Retinal pigment epithelial cell (primary cell): Measurements from ENCODE around the gene CFAP97D2.

Experiments used
- DNase-seq: peaks from one replicate; pipeline ENCODE4 v3.0.0-alpha.2; 2010; ENCODE audit warnings: low read depth
- H3K4me3 ChIP-seq: 2 replicates; pipeline ENCODE4 v1.5.1; 2011; ENCODE audit warnings: mild to moderate bottlenecking, low read length, control low read depth, moderate library complexity
- CTCF ChIP-seq: conservative IDR thresholded peaks from 2 replicates; pipeline ENCODE4 v1.5.1; 2011; ENCODE audit warnings: low read depth, low read length, control low read depth, inconsistent platforms

CFAP97D2 gene

GRCh38 chr13:114226699-114227323 lies 47.8 kb downstream of the CFAP97D2 start:
- peak; percentile 91 for TF ChIP-seq CTCF
- no peak overlapping the region for H3K4me3 ChIP-seq

GRCh38 chr13:114227528-114227927 lies 48.5 kb downstream of the CFAP97D2 start:
- no peak overlapping the region for H3K4me3 ChIP-seq
- no peak for DNase-seq
- TF ChIP-seq CTCF: no peak

More at GRCh38 chr13:114226699-114227323, 47.8 kb downstream of the CFAP97D2 start:
- no peak for DNase-seq

- no peak overlapping the region for H3K4me3 ChIP-seq
- TF ChIP-seq CTCF: no peak
- DNase-seq: no peak
These were observed 49.1 kb downstream of the CFAP97D2 start for GRCh38 chr13:114228176-114228575.

GRCh38 chr13:114229506-114229905 lies 50.4 kb downstream of the CFAP97D2 start:
- no peak for DNase-seq
- TF ChIP-seq CTCF: no peak
- H3K4me3 ChIP-seq: no peak overlapping the region

GRCh38 chr13:114230117-114230516 lies 51.1 kb downstream of the CFAP97D2 start:
- TF ChIP-seq CTCF: no peak

GRCh38 chr13:114230575-114230974 lies 51.5 kb downstream of the CFAP97D2 start:
- TF ChIP-seq CTCF: no peak
- DNase-seq: no peak
- no peak overlapping the region for H3K4me3 ChIP-seq

More at GRCh38 chr13:114230117-114230516, 51.1 kb downstream of the CFAP97D2 start:
- no peak for DNase-seq
- H3K4me3 ChIP-seq: no peak overlapping the region

GRCh38 chr13:114231886-114232285 lies 52.8 kb downstream of the CFAP97D2 start:
- no peak for DNase-seq
- no peak for TF ChIP-seq CTCF

More at GRCh38 chr13:114231886-114232285, 52.8 kb downstream of the CFAP97D2 start:
- no peak overlapping the region for H3K4me3 ChIP-seq
